Measurements from ENCODE around the gene PAN3. TPM values are rescaled to one million over a fixed set of nuclear protein-coding genes. Genes with fewer than 3 reads are reported as not detected.
A peak's percentile ranks its signal among the peaks of the same experiment; 100 is the strongest.

Gene PAN3
- total and polyA plus RNA-seq, 4 donors = 10.3 to 65.4 (median 23.5) TPM

- no peak for TF ChIP-seq CTCF (IDR thresholded peaks at IDR 0.05; ENCODE audit: control extremely low read depth, extremely low read depth)
- WGBS, 2 donors = 27 to 39% methylated on average over 1 of the region's 1 CpG
- no peak overlapping the region for H3K27ac ChIP-seq (ENCODE audit: low read depth in 1 of 2, low read length in 1 of 2)
- ATAC-seq (ENCODE audit: insufficient read depth, low FRiP score) (no peak), DNase-seq (no peak)
- no peak overlapping the region for H3K4me3 ChIP-seq
- H3K9ac ChIP-seq (ENCODE audit: insufficient read depth in 1 of 2, low read length in 2 of 2) = no peak overlapping the region
- H3K27me3 ChIP-seq (ENCODE audit: control insufficient read depth in 3 of 3, insufficient read depth in 3 of 3, low read length in 2 of 3) = no peaks in the 10 kb centered on the region
- peaks cover 0 to 2% (median 0%) of the 10 kb centered on the region in 4 donors for H3K9me3 ChIP-seq (ENCODE audit: control insufficient read depth in 4 of 4, insufficient read depth in 3 of 4, low read length in 3 of 4)
- H3K36me3 ChIP-seq (ENCODE audit: control insufficient read depth in 4 of 4, insufficient read depth in 4 of 4, low read length in 4 of 4) = peaks cover 0 to 13% (median 5%) of the 10 kb centered on the region in 4 donors
- no peaks in the 10 kb centered on the region for H3K4me1 ChIP-seq (ENCODE audit: control insufficient read depth in 5 of 5, insufficient read depth in 5 of 5, low read length in 5 of 5)
Measured at GRCh38 chr13:28248080-28248479, 109.7 kb downstream of the PAN3 start.

- DNase-seq (no peak), ATAC-seq (ENCODE audit: insufficient read depth, low FRiP score) (no peak)
- no peaks in the 10 kb centered on the region for H3K27me3 ChIP-seq (ENCODE audit: control insufficient read depth in 3 of 3, insufficient read depth in 3 of 3, low read length in 2 of 3)
- H3K9ac ChIP-seq (ENCODE audit: insufficient read depth in 1 of 2, low read length in 2 of 2) = no peak overlapping the region
- no peak overlapping the region for H3K27ac ChIP-seq (ENCODE audit: low read depth in 1 of 2, low read length in 1 of 2)
- WGBS, 2 donors = 86 to 91% methylated on average over 10 of the region's 10 CpGs
- no peaks in the 10 kb centered on the region for H3K4me1 ChIP-seq (ENCODE audit: control insufficient read depth in 5 of 5, insufficient read depth in 5 of 5, low read length in 5 of 5)
- H3K36me3 ChIP-seq (ENCODE audit: control insufficient read depth in 4 of 4, insufficient read depth in 4 of 4, low read length in 4 of 4) = peaks cover 0 to 13% (median 3%) of the 10 kb centered on the region in 4 donors
- peaks cover 0 to 2% (median 0%) of the 10 kb centered on the region in 4 donors for H3K9me3 ChIP-seq (ENCODE audit: control insufficient read depth in 4 of 4, insufficient read depth in 3 of 4, low read length in 3 of 4)
- H3K4me3 ChIP-seq = no peak overlapping the region
- TF ChIP-seq CTCF (IDR thresholded peaks at IDR 0.05; ENCODE audit: control extremely low read depth, extremely low read depth) = no peak
Measured at GRCh38 chr13:28250542-28250941, 112.2 kb downstream of the PAN3 start.

GRCh38 chr13:28251466-28251865, 113.1 kb downstream of the PAN3 start:
- H3K36me3 ChIP-seq (ENCODE audit: control insufficient read depth in 4 of 4, insufficient read depth in 4 of 4, low read length in 4 of 4) = peaks cover 0 to 13% (median 5%) of the 10 kb centered on the region in 4 donors
- H3K4me1 ChIP-seq (ENCODE audit: control insufficient read depth in 5 of 5, insufficient read depth in 5 of 5, low read length in 5 of 5) = no peaks in the 10 kb centered on the region
- no peak for TF ChIP-seq CTCF (IDR thresholded peaks at IDR 0.05; ENCODE audit: control extremely low read depth, extremely low read depth)
- peaks cover 0 to 2% (median 0%) of the 10 kb centered on the region in 4 donors for H3K9me3 ChIP-seq (ENCODE audit: control insufficient read depth in 4 of 4, insufficient read depth in 3 of 4, low read length in 3 of 4)
- H3K27me3 ChIP-seq (ENCODE audit: control insufficient read depth in 3 of 3, insufficient read depth in 3 of 3, low read length in 2 of 3) = no peaks in the 10 kb centered on the region
- no peak overlapping the region for H3K9ac ChIP-seq (ENCODE audit: insufficient read depth in 1 of 2, low read length in 2 of 2)
- ATAC-seq (ENCODE audit: insufficient read depth, low FRiP score) (no peak), DNase-seq (peak in 1 of 3 donors; percentile 2)
- no peak overlapping the region for H3K27ac ChIP-seq (ENCODE audit: low read depth in 1 of 2, low read length in 1 of 2)
- WGBS, 2 donors = 59 to 78% methylated on average over 6 of the region's 6 CpGs
- H3K4me3 ChIP-seq = no peak overlapping the region

GRCh38 chr13:28252547-28252946, 114.2 kb downstream of the PAN3 start:
- H3K27me3 ChIP-seq (ENCODE audit: control insufficient read depth in 3 of 3, insufficient read depth in 3 of 3, low read length in 2 of 3) = no peaks in the 10 kb centered on the region
- H3K36me3 ChIP-seq (ENCODE audit: control insufficient read depth in 4 of 4, insufficient read depth in 4 of 4, low read length in 4 of 4) = peaks cover 0 to 17% (median 8%) of the 10 kb centered on the region in 4 donors
- H3K9me3 ChIP-seq (ENCODE audit: control insufficient read depth in 4 of 4, insufficient read depth in 3 of 4, low read length in 3 of 4) = no peaks in the 10 kb centered on the region
- no peak for ATAC-seq (ENCODE audit: insufficient read depth, low FRiP score)
- H3K27ac ChIP-seq (ENCODE audit: low read depth in 1 of 2, low read length in 1 of 2) = no peak overlapping the region
- 99 to 100% methylated on average over 1 of the region's 1 CpG for WGBS, 2 donors
- TF ChIP-seq CTCF (IDR thresholded peaks at IDR 0.05; ENCODE audit: control extremely low read depth, extremely low read depth) = no peak
- H3K4me1 ChIP-seq (ENCODE audit: control insufficient read depth in 5 of 5, insufficient read depth in 5 of 5, low read length in 5 of 5) = no peaks in the 10 kb centered on the region
- no peak overlapping the region for H3K9ac ChIP-seq (ENCODE audit: insufficient read depth in 1 of 2, low read length in 2 of 2)
- H3K4me3 ChIP-seq = no peak overlapping the region
- DNase-seq = no peak

All from lung (tissue), 12 donors.